GM21526 (cell line): ENCODE measurements around the gene WDPCP.

ENCODE experiments used
- ATAC-seq: cut with Tn5 transposase; IDR thresholded peaks from one replicate; pipeline ENCODE4 v1.9.1; 2021; ENCODE audit warnings: moderate library complexity; ENCODE audit not compliant: unreplicated experiment, low FRiP score

WDPCP gene

DNA sequence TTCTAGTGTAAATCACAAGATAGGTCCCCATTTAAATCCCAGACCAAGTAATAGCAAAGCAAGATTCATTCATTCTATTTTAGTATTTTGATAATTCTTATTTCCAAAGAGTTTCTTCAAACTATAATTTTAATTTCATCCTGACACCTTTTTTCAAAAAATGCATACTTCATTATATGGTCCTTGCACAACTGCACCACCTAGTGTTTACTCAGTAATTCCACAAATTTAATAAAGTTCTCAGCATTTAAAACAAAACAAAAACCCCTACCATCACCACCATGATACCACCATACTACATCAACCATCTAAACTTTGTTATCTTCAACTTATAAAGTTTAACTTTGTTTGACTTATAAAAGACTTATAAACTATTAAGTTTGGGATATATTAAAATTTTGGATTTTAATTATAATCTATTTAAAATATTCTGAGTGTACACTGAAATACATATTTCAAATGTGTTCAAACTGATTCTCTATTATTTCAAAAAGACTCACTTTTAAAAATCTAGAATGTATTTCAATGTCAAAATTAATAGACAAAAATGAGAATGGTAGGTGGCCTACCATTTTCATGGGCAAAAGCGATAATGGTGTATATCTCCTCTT is 44.2 kb downstream of the WDPCP start:
- no peak for ATAC-seq

GRCh38 chr2:63539416-63540162 is 48.7 kb downstream of the WDPCP start:
- no peak for ATAC-seq

DNA sequence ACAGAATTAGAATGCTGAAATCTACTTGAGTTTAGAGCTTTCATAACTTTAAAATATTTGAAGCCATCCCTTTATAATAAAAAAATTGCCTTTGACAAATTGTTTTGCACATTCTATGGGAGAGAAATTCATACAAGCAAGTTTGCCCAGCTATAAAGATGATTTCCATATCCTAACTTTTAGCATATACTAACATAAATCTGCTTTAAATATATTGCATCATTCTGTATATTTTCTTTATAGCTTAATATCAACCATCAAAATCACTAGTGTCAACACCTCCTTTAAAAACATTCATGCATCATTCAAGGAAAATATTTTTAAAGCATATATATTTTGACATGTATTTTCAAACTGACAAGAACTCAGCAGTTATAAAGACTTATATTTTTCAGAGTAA is 49.9 kb downstream of the WDPCP start:
- ATAC-seq, result no peak

GRCh38 chr2:63537306-63537705 is 51.0 kb downstream of the WDPCP start:
- ATAC-seq, result no peak

DNA sequence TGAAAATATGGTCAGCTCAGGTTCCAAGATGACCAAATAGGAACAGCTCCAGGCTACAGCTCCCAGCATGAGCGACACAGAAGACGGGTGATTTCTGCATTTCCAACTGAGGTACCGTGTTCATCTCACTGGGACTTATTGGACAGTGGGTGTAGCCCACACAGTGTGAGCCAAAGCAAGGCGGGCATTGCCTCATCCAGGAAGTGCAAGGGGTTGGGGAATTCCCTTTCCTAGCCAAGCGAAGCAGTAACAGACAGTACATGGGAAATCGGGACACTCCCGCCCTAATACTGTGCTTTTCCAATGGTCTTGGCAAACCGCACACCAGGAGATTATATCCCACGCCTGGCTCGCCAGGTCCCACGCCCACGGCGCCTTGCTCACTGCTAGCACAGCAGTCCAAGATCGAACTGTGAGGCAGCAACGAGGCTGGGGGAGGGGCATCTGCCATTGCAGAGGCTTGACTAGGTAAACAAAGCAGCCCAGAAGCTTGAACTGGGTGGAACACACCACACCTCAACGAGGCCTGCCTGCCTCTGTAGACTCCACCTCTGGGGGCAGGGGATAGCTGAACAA is 57.5 kb downstream of the WDPCP start:
- no peak for ATAC-seq

GRCh38 chr2:63525905-63526304 is 62.4 kb downstream of the WDPCP start:
- no peak for ATAC-seq

GRCh38 chr2:63522950-63523349 is 65.3 kb downstream of the WDPCP start:
- ATAC-seq, result no peak

DNA sequence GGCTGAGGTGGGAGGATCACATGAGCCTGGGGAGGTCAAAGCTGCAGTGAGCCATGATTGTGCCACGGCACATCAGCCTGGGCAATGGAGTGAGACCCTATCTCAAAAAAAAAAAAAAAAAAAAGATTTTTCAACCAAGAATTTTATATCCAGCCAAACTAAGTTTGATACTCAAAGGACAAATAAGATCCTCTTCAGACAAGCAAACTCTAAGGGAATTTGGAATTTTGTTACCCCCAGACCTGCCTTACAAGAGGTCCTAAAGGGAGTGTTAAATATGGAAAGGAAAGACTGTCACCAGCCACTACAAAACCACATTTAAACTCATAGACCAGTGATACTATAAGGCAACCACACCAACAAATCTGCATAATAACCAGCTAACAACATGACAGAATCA is 67.5 kb downstream of the WDPCP start:
- ATAC-seq, result no peak

- no peak for ATAC-seq
These were observed 73.5 kb downstream of the WDPCP start for GRCh38 chr2:63514781-63515180.

- ATAC-seq, result no peak
These were observed 74.0 kb downstream of the WDPCP start for GRCh38 chr2:63514237-63514716.

DNA sequence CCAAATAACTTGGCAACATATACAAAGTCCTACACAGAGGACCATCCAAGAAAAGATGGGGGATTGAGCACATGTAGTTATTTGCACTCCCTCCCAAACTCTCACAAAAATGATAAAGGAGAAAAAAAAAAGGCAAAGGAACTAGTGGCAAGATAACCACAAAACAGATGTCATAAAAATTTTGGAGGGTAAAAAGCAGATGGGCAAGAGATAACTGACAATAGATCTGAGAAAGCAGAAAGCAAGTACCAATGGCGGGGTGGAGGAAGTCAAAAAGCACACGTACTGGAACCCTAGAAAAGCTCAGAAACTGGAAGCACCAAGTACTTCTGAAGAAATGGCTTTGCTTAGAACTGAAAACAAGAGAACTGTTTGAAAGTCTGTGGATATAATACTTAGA is 82.0 kb downstream of the WDPCP start:
- no peak for ATAC-seq

DNA sequence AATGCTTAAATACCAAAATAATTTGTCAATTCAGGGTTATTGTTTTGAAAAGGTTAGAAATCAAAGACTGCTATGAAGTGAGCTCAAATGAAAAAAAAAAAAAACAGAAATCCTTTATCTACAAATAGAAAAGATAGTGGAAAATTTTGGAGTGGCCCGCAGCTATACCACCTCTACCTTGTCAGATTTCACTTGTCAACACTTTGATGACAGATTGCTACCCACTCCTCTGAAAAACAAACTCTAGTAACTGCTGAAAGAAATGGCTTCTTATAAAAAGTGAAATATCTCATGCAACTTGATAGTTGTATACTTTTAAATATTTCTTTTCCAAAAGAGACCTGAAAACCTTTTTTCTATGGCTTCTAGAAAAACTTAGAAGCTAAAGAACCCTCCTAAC is 84.5 kb downstream of the WDPCP start:
- ATAC-seq, result no peak

- ATAC-seq, result no peak
These were observed 87.9 kb downstream of the WDPCP start for GRCh38 chr2:63500398-63500797.

GRCh38 chr2:63497576-63497975 is 90.7 kb downstream of the WDPCP start:
- ATAC-seq, result no peak

DNA sequence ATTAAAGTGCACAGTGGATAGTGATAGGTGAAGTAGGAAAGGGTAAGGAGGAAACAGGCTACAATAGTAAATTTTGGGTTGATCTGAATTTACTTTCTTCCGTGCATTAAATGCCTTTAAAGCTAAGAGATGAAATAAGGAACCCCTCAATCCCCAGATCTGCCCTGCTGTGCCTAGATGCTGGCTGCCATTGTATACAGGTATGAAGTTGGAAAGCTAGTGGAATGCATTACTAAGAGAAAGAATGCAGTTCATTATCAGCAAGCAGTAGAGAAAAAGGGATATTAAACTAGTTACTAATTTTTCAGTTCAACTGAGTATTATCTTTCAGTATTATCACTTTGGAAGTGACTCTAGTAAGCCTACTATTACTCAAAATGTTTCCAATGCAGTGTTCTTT is 93.3 kb downstream of the WDPCP start:
- ATAC-seq, result no peak

DNA sequence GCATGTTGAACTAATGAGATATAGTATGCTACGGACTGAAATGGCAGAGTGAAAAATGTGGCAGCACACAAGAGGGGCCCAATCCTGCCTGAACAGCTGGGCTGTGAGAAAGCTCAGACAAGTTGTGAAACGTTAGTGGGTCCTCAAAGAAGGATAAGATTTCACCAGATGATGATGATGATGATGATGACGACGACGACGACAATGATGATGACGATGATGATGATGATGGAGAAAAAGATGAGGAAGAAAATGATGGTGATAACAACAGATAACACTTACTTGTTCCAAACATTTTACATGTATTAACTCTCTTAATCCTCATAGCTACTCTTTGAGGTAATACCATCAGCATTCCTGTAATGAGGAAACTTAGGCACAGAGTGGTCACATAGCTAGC is 94.2 kb downstream of the WDPCP start:
- no peak for ATAC-seq

- no peak for ATAC-seq
These were observed 100.1 kb downstream of the WDPCP start for GRCh38 chr2:63488118-63488713.

GRCh38 chr2:63486861-63487290 is 101.4 kb downstream of the WDPCP start:
- no peak for ATAC-seq

- ATAC-seq, result no peak
These were observed 103.4 kb downstream of the WDPCP start for GRCh38 chr2:63484901-63485300.

- ATAC-seq, result no peak
These were observed 103.8 kb downstream of the WDPCP start for GRCh38 chr2:63484481-63484880.

DNA sequence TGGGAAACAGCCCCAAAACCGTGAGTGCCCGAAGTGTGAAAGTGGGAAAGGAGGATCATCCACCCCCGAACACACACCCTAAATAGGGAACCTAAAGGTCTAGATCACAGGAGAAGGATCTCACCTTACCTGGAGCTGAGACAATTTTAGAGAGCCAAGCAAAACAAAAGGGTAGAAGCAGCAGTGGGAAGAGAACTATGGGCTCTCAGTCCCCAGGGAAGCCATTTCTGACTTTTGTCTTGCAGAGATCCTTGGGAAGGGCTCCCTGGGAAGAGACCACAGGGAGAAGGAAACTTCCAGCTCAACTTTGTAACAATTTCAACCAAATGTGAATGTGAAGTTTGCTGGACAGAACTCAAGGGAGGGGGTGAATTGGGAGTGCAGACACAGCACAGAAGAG is 110.6 kb downstream of the WDPCP start:
- ATAC-seq, result no peak
